Measurements from ENCODE around the gene AARS2.
A peak's percentile ranks its signal among the peaks of the same experiment; 100 is the strongest.

AARS2 gene

GRCh38 chr6:44300292-44300823 is 12.8 kb downstream of the AARS2 start:
- DNase-seq (ENCODE audit: low read depth), result no peak

GRCh38 chr6:44298864-44299263 is 14.3 kb downstream of the AARS2 start:
- no peak for DNase-seq (ENCODE audit: low read depth)

- DNase-seq (ENCODE audit: low read depth), result no peak
Measured at GRCh38 chr6:44298055-44298803, 14.9 kb downstream of the AARS2 start.

GRCh38 chr6:44297063-44298038 is 15.8 kb downstream of the AARS2 start:
- peak; percentile 47 for DNase-seq (ENCODE audit: low read depth)

GRCh38 chr6:44294832-44295791 is 18.0 kb downstream of the AARS2 start:
- DNase-seq (ENCODE audit: low read depth), result no peak

GRCh38 chr6:44292661-44293365 is 20.3 kb downstream of the AARS2 start:
- DNase-seq (ENCODE audit: low read depth), result no peak

- DNase-seq (ENCODE audit: low read depth), result no peak
Measured at GRCh38 chr6:44291841-44292240, 21.3 kb downstream of the AARS2 start.

GRCh38 chr6:44289726-44290260 is 23.4 kb downstream of the AARS2 start:
- no peak for DNase-seq (ENCODE audit: low read depth)

- no peak for DNase-seq (ENCODE audit: low read depth)
Measured at GRCh38 chr6:44286747-44287146, 26.4 kb downstream of the AARS2 start.

GRCh38 chr6:44286285-44286565 is 26.9 kb downstream of the AARS2 start:
- no peak for DNase-seq (ENCODE audit: low read depth)

GRCh38 chr6:44285552-44286284 is 27.4 kb downstream of the AARS2 start:
- DNase-seq (ENCODE audit: low read depth), result no peak

- DNase-seq (ENCODE audit: low read depth), result no peak
Measured at GRCh38 chr6:44284867-44285266, 28.3 kb downstream of the AARS2 start.

- no peak for DNase-seq (ENCODE audit: low read depth)
Measured at GRCh38 chr6:44284121-44284520, 29.0 kb downstream of the AARS2 start.

- no peak for DNase-seq (ENCODE audit: low read depth)
Measured at GRCh38 chr6:44278774-44279697, 34.1 kb downstream of the AARS2 start.

GRCh38 chr6:44278315-44278714 is 34.8 kb downstream of the AARS2 start:
- DNase-seq (ENCODE audit: low read depth), result no peak

- DNase-seq (ENCODE audit: low read depth), result no peak
Measured at GRCh38 chr6:44277763-44278162, 35.4 kb downstream of the AARS2 start.

- no peak for DNase-seq (ENCODE audit: low read depth)
Measured at GRCh38 chr6:44276667-44277640, 36.2 kb downstream of the AARS2 start.
